Muscle layer of colon (tissue), 2 donors: ENCODE measurements around the gene SLC22A17.
"Not testable (repeated sequence)": the region's sequence is repeated elsewhere in the genome, so short reads cannot be mapped to it uniquely, and the experiment has no call there.

Experiments
- H3K27ac ChIP-seq: one replicate; pipeline ENCODE4 v1.7.0; 2013; ENCODE audit warnings: low read depth, mild to moderate bottlenecking, low read length, moderate library complexity
- H3K27me3 ChIP-seq, 2 donors: one replicate each; pipeline ENCODE4 v1.7.0; 2013; ENCODE audit warnings: low read length in 2 of 2, mild to moderate bottlenecking in 2 of 2; ENCODE audit not compliant: insufficient read depth in 2 of 2, control insufficient read depth in 1 of 2
- H3K36me3 ChIP-seq: one replicate; pipeline ENCODE4 v1.7.0; 2013; ENCODE audit warnings: mild to moderate bottlenecking, low read length; ENCODE audit not compliant: insufficient read depth
- H3K4me1 ChIP-seq: one replicate; pipeline ENCODE4 v1.7.0; 2013; ENCODE audit warnings: mild to moderate bottlenecking, low read length; ENCODE audit not compliant: insufficient read depth
- H3K4me3 ChIP-seq, 2 donors: one replicate each; pipeline ENCODE4 v1.7.0; 2013; ENCODE audit warnings: low read length in 2 of 2, low read depth in 1 of 2, mild to moderate bottlenecking in 1 of 2, moderate library complexity in 1 of 2
- H3K9ac ChIP-seq: one replicate; pipeline ENCODE4 v1.7.0; 2013; ENCODE audit warnings: low read length
- H3K9me3 ChIP-seq: one replicate; pipeline ENCODE4 v1.7.0; 2013; ENCODE audit warnings: mild to moderate bottlenecking, low read length
- donor health status: abdominal sarcoma.
- donor health status: Adenocarcinoma of cecum.

The SLC22A17 gene

DNA sequence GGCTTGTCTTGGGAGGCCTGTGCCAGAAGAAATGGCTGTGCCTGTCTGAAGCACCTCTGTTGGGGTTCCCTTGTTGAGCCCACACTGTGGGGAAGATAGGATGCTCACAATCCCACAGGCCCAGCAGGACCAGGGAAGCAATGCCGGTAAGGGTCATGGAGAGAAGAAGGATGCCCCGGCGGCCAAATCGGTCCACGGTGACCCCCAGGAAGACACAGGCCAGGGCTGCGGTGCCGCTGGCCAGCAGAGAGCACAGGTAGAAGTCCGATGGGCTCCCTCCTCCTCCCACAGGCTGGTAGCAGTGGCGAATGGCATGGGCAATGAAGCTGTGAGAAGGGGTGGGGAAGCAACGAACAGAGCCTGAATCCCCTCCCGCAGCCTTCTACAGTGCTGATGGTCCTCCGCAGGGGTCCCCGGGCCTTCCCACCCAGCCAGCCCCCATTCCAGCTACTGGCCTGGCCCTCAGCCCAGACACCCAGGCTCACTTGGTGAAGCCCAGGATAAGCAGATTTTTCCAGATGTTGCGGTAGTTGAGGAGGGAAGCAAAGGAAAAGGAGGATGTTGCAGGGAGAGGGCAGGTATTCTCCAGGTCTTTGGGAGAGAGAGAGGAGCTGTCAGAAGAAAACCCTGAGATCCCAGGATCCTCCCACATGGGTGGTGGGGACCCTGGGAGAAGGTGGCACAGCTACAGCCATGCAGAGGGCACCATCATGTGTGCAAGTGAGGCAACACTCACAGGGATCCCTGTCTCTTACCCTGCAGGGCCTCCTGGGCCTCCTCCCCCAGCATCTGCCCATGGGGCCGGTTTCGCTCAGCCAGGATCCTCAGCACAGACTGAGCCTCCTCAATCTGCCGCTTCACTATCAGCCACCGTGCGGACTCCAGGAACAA, 5.0 kb downstream of the SLC22A17 start:
- Histone ChIP-seq H3K4me3 (no peak overlapping the region), H3K4me1 (peaks cover 6% of the 10 kb centered on the region), H3K27me3 (no peaks in the 10 kb centered on the region), H3K36me3 (no peaks in the 10 kb centered on the region), H3K9me3 (no peaks in the 10 kb centered on the region), H3K27ac (no peak overlapping the region), H3K9ac (no peak overlapping the region)

DNA sequence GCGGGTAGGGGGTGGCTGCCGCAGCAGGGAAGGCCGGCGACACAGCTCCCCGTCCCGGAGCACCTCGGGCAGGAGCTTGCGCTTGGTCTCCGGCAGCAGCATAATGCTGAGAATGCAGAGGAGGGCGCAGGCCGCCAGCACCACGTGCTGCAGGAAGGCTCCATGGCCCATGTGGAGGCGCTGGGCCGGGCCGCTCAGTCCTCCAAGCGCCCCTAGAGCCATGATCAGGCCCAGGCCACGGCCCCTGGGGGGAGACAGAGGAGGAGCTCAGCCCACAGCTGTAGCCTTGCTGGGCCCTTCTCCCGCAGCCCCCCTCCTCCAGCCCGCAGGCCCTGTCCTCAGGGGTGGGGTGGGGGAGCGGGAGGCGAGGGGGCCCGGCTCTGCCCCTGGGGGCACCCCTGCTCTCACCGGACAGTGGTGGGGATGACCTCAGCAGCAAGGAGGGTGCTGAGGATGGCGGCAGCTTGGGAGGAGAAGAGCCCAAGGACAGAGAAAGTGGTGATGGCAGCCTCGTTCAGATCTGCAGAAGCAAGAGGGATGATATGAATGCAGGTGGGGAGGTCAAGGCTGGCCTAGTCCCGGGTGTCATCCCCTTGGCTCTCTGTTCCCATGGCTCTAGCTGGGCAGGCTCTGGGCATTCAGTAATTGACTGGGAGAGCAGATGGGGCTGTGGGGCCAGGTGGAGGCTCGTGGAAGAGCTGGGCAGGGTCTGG, 5.8 kb downstream of the SLC22A17 start:
- H3K27ac ChIP-seq, result no peak overlapping the region
- H3K9ac ChIP-seq, result no peak overlapping the region
- H3K4me3 ChIP-seq, result no peak overlapping the region
- no peaks in the 10 kb centered on the region for H3K36me3 ChIP-seq
- no peaks in the 10 kb centered on the region for H3K27me3 ChIP-seq
- H3K9me3 ChIP-seq, result no peaks in the 10 kb centered on the region
- peaks cover 5% of the 10 kb centered on the region for H3K4me1 ChIP-seq

DNA sequence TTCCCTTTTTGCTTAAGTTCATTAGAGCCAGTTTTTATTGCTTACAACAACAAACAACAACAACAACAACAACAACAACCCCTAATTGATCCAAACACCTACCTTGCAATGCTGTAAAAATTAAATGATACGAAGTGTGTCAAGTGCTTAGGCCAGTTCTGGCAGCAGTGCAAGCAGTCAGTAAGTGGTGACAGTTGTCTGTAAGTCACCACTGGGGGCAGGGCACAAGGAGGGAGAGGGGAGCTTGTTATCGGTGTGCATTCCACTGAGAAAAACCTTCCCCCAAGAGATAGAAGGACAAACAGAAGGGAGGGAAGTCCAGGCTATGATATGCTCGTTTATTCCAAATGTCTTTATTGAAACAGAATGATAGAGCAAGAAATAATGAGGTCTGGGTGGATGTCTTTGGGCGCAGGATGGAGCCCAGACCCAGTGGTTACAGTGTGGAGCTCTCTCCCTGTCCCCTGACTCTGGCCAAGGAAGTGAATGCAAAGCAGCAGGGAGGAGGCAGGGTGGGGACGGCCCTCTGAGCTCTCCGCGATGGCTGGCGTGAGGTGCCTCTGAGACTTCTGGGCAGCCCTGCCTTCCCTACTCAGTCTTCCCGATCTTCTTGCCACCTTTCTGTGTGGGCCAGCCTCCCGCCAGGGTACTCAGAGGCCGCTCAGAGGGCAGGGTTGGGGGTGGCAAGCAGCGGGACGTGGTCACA, 6.5 kb downstream of the SLC22A17 start:
- Histone ChIP-seq H3K4me1 (no peaks in the 10 kb centered on the region), H3K36me3 (no peaks in the 10 kb centered on the region), H3K4me3 (no peak overlapping the region), H3K9me3 (no peaks in the 10 kb centered on the region), H3K9ac (no peak overlapping the region), H3K27ac (no peak overlapping the region), H3K27me3 (no peaks in the 10 kb centered on the region)

DNA sequence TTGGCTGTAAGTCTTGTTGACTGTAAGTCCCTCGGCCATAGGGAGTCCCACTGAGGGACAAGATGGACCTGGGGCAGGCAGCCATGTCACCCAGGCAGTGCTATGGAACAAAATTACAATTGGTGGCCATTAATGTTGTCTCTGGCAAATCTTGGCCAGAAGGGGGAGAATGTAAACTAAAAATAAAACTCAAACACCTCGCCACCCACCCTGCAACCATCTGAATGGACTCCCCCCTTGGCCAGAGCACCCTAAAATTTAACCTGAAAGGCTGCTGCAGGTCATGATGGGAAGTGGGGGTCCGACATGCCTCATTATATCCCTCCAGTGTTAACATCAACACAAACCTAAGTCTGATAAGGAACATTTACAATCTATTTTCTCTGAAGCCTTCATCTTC, 8.2 kb downstream of the SLC22A17 start:
- Histone ChIP-seq H3K27me3 (no peaks in the 10 kb centered on the region), H3K9me3 (no peaks in the 10 kb centered on the region), H3K4me1 (no peaks in the 10 kb centered on the region), H3K27ac (no peak overlapping the region), H3K9ac (no peak overlapping the region), H3K4me3 (no peak overlapping the region), H3K36me3 (no peaks in the 10 kb centered on the region)

- Histone ChIP-seq H3K27me3 (no peaks in the 10 kb centered on the region), H3K9ac (no peak overlapping the region), H3K36me3 (no peaks in the 10 kb centered on the region), H3K4me1 (no peaks in the 10 kb centered on the region), H3K27ac (no peak overlapping the region), H3K9me3 (no peaks in the 10 kb centered on the region), H3K4me3 (no peak overlapping the region)
Observed at GRCh38 chr14:23339506-23340268, 13.0 kb downstream of the SLC22A17 start.

- Histone ChIP-seq H3K4me1 (no peaks in the 10 kb centered on the region), H3K36me3 (no peaks in the 10 kb centered on the region), H3K27me3 (no peaks in the 10 kb centered on the region), H3K27ac (no peak overlapping the region), H3K4me3 (no peak overlapping the region), H3K9ac (no peak overlapping the region), H3K9me3 (no peaks in the 10 kb centered on the region)
Observed at GRCh38 chr14:23335623-23336022, 17.1 kb downstream of the SLC22A17 start.

- Histone ChIP-seq H3K9me3 (no peaks in the 10 kb centered on the region), H3K4me1 (peaks cover 8% of the 10 kb centered on the region), H3K9ac (no peak overlapping the region), H3K36me3 (peaks cover 20% of the 10 kb centered on the region), H3K4me3 (no peak overlapping the region), H3K27me3 (no peaks in the 10 kb centered on the region), H3K27ac (no peak overlapping the region)
Observed at GRCh38 chr14:23327947-23328744, 24.5 kb downstream of the SLC22A17 start.

DNA sequence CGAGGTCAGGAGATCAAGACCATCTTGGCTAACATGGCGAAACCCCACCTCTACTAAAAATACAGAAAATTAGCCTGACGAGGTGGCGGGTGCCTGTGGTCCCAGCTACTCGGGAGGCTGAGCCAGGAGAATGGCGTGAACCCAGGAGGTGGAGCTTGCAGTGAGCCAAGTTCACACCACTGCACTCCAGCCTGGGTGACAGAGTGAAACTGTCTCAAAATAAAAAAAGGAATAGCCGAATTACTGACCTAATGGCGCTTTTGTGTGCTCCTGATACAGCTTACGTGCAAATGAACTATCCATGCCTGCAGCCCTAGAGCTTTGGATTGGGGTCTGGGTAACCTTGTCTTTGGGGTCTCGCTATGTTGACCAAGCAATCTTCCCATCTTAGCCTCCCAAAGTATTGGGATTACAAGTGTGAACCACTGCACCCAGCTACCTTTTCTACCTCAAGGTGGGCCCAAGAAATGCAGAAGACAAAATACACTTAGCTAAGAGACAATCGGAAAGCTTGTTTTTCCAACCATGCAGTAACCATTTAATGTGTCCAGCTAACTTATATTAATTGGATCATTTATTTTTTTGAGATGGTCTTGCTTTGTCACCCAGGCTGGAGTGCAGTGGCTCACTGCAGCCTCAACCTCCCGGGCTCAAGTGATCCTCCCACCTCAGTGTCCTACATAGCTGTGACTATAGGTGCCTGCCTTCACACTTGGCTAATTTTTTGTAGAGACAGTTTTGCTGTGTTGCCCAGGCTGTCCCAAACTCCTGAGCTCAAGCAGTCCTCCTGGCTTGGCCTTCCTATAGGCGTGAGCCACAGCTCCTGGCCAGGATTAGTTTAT, 26.0 kb downstream of the SLC22A17 start:
- H3K27ac ChIP-seq, result no peak overlapping the region
- no peak overlapping the region for H3K9ac ChIP-seq
- H3K4me3 ChIP-seq, result no peak overlapping the region
- no peaks in the 10 kb centered on the region for H3K9me3 ChIP-seq
- no peaks in the 10 kb centered on the region for H3K27me3 ChIP-seq
- peaks cover 18% of the 10 kb centered on the region for H3K4me1 ChIP-seq
- H3K36me3 ChIP-seq, result peaks cover 28% of the 10 kb centered on the region

DNA sequence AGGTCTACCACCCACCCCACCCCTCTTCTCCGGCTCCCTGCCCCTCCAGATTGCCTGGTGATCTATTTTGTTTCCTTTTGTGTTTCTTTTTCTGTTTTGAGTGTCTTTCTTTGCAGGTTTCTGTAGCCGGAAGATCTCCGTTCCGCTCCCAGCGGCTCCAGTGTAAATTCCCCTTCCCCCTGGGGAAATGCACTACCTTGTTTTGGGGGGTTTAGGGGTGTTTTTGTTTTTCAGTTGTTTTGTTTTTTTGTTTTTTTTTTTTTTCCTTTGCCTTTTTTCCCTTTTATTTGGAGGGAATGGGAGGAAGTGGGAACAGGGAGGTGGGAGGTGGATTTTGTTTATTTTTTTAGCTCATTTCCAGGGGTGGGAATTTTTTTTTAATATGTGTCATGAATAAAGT, 26.9 kb downstream of the SLC22A17 start:
- H3K27me3 ChIP-seq, result not testable (repeated sequence)

DNA sequence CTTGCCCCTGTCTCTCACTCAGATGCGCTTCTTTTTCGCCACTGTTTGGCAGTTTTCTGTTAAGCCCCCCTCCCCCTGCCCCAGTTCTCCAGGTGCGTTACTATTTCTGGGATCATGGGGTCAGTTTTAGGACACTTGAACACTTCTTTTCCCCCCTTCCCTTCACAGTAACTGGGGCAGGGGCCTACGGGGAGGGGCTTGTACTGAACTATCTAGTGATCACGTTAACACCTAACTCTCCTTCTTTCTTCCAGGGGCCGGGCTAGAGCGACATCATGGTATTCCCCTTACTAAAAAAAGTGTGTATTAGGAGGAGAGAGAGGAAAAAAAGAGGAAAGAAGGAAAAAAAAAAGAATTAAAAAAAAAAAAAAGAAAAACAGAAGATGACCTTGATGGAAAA, 27.7 kb downstream of the SLC22A17 start:
- no peaks in the 10 kb centered on the region for H3K9me3 ChIP-seq
- H3K27ac ChIP-seq, result no peak overlapping the region
- H3K27me3 ChIP-seq, result no peaks in the 10 kb centered on the region
- peaks cover 28% of the 10 kb centered on the region for H3K36me3 ChIP-seq
- no peak overlapping the region for H3K4me3 ChIP-seq
- H3K4me1 ChIP-seq, result peaks cover 24% of the 10 kb centered on the region
- H3K9ac ChIP-seq, result no peak overlapping the region

More for the DNA sequence above, 26.9 kb downstream of the SLC22A17 start:
- H3K9me3 ChIP-seq, H3K9ac ChIP-seq, H3K27ac ChIP-seq, H3K4me3 ChIP-seq: not testable (repeated sequence)
- peaks cover 28% of the 10 kb centered on the region for H3K36me3 ChIP-seq
- peaks cover 18% of the 10 kb centered on the region for H3K4me1 ChIP-seq
